ENCODE data around the gene BRD1.

Gene BRD1

GRCh38 chr22:49800408-49801238 lies 27.1 kb downstream of the BRD1 start:
- no peak for DNase-seq

- DNase-seq = no peak
These were observed 28.1 kb downstream of the BRD1 start for GRCh38 chr22:49799431-49800075.

DNA sequence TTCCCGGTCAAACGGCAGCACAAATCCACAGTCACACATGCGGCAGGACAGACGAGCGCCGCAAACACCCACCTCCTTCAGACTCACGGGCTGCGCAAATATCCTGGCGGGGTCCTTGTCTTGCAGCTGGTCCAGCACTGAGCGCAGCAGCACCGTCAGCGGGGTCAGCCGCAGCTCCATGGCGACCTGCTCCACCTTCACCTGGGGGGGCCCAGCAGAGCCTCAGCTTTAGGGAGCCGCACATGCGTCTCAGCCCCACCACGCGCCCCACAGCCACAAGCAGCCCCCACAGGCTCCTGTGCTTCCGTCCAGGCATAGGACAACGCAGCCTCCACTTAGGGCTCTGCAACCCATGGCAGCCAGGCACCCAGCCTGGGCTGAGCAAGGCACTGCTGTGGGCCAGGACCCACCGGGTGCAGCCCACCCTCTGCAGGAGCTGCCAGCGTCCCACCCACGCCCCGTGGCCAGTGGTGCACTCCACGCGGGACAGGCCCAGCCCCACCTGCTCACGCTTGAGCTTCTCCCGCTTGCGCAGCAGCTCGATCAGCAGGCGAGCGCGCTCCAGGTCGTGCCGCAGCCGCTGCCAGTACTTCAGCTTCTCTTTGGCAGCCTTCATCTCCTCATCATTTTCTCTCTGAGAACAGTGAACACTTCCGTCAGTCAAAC lies 29.1 kb downstream of the BRD1 start:
- DNase-seq = no peak

DNA sequence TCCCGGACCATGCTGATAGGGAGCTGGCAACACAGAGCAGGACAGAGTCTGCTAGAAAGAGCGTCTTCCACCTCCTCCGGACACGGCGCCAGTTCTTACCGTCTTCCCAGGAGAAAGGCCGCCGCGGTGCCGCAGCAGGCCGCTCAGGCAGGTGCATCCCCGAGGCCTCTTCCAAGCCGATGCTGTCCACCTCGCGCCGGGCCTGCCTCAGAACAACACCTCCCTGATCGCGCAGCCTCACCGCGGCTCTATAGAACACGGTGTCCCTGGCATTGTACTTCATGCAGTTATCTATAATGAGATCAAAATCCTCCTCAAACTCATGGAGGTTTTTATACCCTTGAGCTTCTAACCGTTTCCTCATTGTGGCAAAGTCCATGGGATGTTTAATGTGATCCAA lies 30.0 kb downstream of the BRD1 start:
- DNase-seq = no peak

DNA sequence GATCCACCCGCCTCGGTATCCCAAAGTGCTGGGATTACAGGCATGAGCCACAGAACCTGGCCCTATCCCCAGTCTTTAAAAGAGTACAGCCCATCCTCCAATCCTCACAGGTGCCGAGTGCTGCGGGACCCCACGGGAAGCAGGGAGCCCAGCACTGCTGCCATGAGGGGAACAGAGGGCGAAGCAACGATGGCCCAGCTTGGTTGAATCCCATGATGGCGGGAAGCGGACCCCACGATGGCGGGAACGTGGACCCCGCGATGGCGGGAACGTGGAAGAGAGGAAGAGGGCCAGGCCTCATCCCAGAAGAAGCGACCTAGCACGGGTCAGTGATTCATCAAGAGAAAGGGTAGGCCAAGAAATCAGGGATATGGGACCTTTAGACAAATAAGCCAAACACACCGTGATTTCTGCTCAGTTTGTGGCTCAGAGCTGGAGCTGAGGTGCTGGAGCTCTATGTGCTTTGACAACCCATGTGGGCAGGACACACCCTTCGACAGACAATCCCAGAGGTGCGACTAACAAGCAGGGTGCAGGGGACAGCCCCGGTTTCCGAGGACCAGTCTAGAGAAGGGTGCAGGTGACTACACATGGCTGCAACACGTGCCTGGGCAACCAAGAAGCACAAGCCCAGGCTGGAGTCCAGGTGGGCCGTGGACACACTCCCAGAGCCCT lies 30.9 kb downstream of the BRD1 start:
- DNase-seq = no peak

DNA sequence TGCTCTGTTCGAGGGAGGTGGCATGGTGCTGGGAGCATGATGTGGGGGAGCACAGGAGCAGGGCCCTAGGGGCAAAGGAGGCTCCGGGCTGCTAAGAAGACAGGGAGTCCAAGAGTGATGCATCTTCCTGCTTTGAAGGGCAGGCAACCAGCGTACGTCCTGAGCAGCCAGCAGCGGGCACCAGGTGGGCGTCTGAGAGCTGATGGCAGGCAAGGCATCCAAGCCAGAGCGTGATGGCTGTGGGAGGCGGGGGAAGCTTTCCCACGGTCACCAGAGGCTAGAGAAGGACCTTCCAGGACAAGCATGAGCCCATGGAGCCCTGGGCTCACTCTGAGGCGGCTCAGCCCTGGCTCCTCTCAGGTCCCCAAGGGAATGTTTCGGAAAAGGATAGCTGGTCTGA lies 32.2 kb downstream of the BRD1 start:
- no peak for DNase-seq

- DNase-seq = no peak
These were observed 33.8 kb downstream of the BRD1 start for GRCh38 chr22:49793871-49794270.

- no peak for DNase-seq
These were observed 34.4 kb downstream of the BRD1 start for GRCh38 chr22:49793296-49793695.

- no peak for DNase-seq
These were observed 35.6 kb downstream of the BRD1 start for GRCh38 chr22:49792107-49792506.

DNA sequence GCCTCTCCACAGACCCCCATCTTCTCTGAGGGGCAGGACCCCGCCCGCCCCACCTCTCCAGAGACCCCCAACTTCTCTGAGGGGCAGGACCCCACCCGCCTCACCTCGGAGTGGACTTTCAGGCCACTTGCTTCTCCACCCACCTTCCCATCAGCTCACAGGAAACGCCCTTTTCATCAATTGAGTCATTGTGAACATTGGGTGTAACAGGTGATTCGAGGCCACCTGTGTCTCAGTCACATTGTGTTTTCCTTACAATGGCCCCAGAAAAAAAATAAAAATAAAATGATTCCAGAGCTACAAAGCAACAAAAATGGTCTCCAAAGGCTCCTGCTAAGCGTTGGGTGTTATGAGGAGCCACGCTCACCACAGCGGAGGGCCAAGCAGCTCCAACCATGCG lies 36.0 kb downstream of the BRD1 start:
- DNase-seq = no peak

- no peak for DNase-seq
These were observed 36.8 kb downstream of the BRD1 start for GRCh38 chr22:49790912-49791311.

DNA sequence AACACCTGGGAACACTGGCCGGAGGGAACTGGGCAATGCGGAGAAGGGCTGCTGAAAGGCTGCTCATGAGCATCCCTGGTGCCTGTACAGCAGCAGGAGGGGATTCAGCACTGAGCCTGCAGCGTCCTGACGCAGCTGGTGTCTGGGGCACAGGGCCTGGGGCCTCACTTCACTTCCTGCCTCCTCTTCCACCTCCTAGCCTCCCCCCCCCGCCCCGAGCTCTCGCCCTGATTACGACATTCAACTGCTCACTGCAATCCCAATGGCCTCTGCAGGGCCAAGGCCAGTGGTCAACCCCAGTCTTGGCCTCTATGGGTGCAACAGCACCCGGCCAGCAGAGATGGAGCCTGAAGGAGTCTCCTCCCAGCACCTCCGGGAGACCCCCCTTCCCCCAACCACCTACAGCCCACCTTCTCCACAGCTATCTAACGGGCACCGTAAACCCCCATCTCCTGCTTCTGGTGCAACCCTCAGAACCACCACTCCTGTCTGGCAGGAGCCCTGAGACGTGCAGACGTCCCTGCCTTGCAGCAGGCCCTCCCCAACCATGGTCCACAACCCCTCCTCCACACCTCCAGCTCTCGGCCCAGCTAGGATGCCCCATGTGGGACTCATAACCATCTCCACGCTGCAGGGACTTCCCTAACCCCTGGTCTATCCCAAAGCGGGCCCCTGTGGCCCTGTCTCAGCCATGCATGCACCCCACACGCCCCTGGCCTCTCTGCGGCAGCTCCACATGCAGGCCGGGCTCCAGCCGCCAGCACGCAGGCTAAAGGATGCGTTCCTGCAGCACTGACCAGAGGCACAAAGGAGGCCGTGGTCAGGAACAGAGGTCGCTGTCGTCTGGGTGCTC lies 38.2 kb downstream of the BRD1 start:
- DNase-seq = peak in 2 of 4 experiments; percentile 26 to 36

GRCh38 chr22:49788504-49788903 lies 39.2 kb downstream of the BRD1 start:
- no peak for DNase-seq

- DNase-seq = no peak
These were observed 39.8 kb downstream of the BRD1 start for GRCh38 chr22:49787861-49788260.

DNA sequence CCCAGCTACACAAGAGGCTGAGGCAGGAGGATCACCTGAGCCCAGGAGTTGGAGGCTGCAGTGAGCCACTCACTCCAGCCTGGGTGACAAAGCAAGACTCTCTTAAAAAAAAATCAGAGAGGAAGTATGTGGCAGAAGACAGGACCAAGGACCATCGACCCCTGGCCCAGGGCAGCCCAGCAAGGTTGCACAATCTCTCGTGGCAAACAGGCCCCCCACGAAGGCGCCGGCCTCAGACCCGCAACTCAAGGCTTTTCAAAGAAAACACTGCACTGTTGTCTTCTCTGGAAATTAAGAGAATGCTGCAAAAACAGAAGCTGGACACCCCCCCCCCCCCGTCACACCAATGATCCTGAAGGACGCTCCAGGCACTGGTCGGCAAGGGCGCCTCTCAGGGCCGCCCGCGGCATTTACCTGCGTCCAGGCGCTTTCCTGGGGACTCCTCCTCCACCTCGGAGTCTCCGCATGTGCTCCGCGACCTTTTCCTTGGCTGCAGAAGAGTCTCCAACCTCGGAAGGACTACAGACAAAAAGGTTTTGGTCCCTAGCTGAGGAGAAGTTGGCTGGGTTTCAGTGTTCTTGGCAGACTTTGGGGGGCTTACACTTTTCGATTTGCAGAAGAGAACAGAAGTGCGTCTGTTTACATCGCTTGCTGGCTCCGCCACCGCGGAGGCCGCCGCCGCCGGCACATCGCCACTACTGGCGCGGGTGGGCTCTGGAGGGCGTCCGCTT lies 40.5 kb downstream of the BRD1 start:
- DNase-seq = no peak

DNA sequence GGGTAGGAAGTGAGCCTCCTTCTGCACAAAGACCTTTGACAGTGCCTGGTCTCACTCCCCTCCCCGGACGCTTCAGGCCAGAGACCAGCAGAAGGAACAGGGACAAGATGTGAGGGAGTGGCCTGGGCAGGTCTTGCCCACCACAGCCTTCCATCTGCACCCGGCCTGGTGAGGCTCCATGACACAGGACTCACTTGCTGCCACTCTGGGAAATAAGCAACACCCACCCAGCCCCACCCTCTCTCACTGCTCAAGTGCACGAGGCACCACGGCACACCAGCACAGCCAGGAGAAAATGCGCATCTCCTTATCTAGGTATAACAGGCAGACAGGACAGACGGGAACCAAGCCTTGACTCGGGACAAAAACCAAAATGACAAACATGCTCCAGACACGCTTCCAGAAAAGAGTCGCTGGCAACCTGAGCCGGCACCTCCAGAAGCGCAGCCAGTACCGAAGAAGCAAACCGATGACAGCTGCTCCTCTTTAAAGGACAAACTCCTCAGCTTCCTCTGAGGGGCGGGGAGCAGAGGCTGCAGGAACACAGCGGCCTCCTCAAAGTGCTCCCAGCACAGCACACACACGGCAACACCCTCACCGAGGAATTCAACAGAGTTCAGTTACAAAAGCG lies 41.7 kb downstream of the BRD1 start:
- no peak for DNase-seq

GRCh38 chr22:49785046-49785521 lies 42.6 kb downstream of the BRD1 start:
- no peak for DNase-seq

DNA sequence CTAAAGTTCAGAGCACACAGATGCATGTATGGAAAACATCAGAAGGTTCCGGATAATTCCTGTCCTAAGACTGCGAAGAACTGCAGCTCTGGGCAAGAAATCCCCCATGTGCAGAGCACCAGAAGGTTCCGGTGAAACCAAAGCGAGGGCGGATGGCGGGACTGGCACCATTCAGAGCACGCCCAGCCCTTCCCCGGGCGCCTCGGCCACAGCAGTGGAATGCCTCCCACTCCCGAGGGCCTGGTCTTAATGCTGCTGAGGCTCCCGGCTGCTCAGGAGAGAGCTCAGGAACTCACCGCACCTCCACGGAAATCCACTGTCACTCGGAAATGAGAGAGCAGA lies 43.1 kb downstream of the BRD1 start:
- DNase-seq = no peak

DNA sequence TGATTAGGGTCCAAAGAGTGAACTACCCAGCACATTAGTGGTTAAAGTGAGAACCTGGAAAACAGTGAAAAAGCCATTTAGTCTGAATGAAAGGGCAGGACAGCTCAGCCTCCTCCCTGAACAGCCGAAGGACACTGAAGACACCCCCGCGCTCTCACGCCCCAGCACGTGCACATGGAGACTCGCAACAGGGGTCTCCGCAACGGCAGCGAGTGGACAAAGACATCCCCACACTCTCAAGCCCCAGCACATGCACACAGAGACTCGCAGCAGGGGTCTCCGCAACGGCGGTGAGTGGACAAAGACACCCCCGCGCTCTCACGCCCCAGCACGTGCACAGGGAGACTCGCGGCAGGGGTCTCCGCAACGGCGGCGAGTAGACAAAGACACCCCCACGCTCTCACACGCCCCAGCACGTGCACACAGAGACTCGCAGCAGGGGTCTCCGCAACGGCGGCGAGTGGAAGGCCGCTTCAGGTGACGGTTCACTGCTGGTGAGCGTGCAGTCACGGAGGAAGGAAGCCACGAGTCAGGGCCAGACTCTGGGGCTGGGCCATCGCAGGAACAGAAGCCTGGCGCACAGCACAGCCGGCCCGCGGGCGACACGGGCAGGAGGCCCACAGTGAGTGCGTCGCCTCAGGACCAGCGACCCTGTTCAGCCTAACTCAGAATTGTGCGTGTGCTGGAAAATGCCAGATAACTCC lies 43.6 kb downstream of the BRD1 start:
- no peak for DNase-seq

GRCh38 chr22:49783036-49783746 lies 44.5 kb downstream of the BRD1 start:
- no peak for DNase-seq

All from activated naive CD4-positive, alpha-beta T cell (primary cell).